Myocyte (in vitro differentiated cells): ENCODE data around the gene FNIP1. TPM values are rescaled to one million over a fixed set of nuclear protein-coding genes. Genes with fewer than 3 reads are reported as not detected.
A peak's percentile ranks its signal among the peaks of the same experiment; 100 is the strongest.
"Not testable (repeated sequence)": the region's sequence is repeated elsewhere in the genome, so short reads cannot be mapped to it uniquely, and the experiment has no call there.

Experiments
- DNase-seq: peaks from one replicate; pipeline ENCODE4 v3.0.0-alpha.2; 2012; ENCODE audit warnings: low read depth
- total RNA-seq: library from RNA; depleted of rRNA; stranded (reverse); fragments of >200 nt; gene quantifications from 2 replicates; pipeline ENCODE4 v1.2.3, GENCODE V29; 2014

FNIP1 gene
- total RNA-seq, 1 donor from 2014 or later = 77.2 TPM

DNA sequence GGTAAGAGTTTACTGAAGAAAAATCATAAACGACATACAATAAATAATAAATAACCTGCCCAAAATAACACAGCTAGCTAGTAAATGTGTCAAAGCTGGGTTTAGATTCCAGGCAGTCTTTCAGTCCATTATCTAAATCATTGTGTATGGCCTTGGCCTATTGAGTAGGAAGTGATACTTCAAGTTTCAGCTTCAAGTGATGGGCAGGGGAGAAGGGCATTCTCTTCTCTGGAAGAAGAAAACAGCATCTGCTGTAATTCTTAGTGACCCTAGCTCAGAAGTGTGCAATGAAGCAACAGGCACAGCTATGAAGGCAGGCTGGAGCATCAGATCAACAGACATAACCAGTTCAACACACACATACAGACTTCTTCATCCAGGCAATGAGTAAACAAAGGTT lies 42.5 kb downstream of the FNIP1 start:
- DNase-seq = no peak

DNA sequence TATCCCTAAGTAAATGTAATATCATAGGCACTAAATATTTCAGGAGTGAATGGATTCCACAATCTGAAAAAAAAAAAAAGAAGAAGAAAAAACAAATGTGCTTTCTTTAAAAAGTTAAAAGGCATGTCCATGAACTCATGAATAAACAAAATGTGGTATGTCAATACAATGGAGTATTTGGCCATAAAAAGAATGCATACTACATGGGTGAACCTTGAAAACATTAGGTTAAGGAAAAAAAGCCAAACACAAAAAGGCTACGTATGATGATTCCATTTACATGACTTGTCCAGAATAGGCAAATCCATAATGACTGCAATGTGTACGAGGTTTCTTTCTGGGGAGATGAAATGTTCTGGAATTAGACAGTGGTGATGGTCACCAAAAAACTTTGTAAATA lies 45.3 kb downstream of the FNIP1 start:
- no peak for DNase-seq

DNA sequence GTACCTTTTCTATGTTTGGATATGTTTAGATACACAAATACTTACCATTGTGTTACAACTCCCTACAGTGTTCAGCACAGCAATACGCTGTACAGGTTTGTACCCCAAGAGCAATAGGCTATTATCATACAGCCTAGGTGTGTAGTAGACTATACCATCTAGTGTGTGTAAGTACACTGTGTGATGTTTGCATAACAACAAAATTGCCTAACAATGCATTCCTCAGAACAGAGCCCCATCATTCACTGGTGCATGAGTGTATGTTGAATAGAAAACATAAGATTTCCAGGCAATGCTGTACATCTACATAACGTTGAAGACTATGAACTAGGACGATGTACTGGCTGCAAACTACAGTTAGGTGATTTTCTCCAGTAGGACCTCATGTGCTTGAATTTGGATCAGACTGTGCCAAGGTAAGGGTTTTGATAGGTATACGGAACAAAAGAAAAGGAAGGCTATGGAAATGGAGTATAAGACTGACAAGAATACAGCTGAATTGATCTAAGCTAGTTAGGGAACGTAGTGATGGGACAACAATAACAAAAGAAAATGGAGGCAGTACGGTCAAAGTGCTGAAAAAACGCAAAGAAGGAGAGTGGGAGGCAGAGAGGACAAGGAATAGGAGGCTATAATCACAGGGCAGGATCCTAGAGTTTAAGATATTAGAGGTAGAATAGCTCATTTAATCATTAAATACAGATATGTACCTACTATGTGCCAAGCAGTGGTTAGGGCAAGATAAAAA lies 46.9 kb downstream of the FNIP1 start:
- no peak for DNase-seq

DNA sequence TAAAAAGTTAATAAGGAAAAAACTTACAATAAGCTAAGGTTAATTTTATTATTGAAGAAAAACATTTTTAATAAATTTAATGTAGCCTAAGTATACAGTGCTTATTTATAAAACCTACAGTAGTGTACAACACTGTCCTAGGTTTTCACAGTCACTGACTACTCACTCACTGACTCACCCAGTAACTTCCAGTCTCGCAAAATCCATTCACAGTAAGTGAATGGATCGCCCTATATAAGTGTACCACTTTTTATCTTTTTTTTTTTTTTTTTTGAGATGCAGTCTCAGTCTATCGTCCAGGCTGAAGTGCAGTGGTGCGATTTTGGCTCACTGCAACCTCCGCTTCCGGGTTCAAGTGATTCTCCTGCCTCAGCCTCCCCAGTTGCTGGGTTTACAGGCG lies 47.7 kb downstream of the FNIP1 start:
- DNase-seq = no peak

DNA sequence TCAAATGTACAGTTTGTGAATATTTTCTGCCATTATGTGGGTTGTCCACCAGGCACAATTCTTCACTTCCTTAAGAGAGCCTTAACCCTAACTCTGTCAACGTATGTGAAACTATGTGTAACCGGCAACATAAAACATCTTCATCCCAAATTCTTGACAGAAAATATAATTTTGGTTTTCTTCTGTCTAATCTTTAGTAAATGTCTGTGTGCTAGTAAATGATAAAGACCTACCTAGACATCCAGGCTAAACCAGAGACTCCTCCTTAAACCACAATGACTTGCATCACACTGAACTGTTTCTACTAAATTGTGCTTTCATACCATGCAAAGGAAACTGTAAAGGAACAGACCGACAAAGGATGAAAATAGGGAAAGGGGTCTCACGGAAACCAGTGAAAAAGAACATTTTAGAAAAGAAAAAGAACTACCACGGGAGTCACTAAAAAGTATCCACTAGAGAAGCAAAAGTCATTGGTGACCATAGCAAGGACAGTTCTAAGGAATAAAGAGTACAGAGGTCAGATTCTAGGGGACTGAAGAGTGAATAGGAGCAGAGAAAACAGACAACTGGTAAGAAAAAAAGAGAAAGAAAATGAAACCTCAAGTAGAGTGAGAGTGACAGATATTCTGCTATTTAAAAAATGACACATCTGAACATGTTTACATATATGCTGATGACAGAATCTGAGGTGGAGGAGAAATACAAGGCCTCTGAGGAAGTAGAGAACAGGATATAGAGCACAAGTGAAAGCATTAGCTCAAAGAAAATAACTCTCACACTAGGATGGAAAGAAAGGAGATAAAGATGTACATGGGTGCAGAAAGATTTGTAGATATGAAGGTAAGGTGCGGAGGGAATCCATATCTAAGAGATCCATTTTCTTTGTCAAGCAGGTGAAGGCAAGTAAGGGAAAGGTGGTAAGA lies 49.4 kb downstream of the FNIP1 start:
- no peak for DNase-seq

DNA sequence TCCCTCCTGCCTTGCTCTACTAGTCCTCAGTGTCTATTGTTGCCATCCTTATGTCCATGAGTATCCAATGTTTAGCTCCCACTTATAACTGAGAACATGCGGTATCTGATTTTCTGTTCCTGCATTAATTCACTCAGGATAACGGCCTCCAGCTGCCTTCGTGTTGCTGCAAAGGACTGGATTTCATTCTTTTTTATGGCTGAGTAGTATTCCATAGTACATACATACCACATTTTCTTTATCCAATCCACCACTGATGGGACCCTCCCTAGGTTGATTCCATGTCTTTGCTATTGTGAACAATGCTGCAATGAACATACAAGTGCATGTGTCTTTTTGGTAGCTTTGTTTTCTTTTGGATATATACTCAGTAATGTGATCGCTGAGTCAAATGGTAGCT lies 50.4 kb downstream of the FNIP1 start:
- no peak for DNase-seq

DNA sequence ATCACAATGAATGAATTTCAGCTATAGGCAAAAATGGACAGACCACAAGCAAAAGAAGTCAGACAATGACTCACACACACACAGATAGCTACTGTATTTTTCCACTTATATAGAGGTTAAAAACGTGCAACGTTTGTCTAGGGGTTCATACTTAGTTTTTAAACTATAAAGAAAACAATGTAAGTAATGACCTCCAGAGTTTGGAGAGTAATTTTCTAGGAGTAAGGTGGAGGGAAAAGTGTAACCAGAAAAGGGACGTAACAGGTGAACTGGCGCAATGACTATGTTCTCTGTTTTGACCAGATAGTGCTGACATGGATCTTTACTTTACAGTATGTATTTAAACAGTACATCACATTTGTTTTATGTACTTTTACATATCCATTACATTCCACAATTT lies 51.1 kb downstream of the FNIP1 start:
- DNase-seq = no peak

DNA sequence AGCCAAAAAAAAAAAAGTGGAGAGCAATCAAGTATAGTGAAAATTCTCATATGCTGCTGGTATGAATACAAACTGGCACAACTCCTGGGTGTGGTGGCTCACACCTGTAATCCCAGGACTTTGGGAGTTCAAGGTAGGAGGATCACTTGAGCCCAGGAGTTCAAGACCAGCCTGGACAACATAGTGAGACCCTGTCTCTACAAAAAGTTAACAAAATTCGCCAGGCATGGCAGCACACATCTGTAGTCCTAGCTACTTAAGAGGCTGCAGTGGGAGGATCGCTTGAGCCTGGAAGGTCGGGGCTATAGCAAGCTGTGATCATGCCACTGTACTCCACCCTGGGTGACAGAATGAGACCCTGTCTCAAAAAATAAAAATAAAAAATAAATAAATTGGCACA lies 51.7 kb downstream of the FNIP1 start:
- no peak for DNase-seq

DNA sequence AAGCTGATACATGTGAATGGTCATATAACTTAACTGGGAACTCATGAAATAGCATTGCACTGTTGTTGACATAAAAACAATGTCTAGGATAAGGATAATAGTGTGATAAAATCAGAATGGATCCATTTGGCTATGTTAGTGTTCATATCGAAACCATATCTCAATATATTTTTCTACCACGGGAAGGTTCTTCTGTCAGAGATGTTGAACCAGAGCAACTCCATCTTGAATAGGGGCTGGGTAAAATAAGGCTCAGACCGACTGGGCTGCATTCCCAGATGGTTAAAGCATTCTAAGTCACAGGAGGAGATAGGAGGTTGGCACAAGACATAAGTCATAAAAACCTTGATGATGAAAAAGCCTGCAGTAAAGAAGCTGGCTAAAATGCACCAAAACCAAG lies 56.3 kb downstream of the FNIP1 start:
- DNase-seq = no peak

DNA sequence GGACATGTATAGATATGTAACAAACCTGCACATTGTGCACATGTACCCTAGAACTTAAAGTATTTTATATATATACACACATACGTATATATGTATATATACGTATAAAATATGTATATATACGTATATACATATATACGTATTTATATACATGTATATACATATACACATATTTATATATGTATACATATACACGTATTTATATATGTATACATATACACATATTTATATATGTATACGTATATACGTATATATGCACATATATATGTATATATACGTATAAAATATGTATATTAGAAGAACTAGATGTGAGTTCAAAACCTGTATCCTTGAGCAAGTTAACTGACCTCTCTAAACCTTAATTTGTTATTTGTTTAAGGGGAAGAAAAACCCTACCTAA lies 61.4 kb downstream of the FNIP1 start:
- no peak for DNase-seq

DNA sequence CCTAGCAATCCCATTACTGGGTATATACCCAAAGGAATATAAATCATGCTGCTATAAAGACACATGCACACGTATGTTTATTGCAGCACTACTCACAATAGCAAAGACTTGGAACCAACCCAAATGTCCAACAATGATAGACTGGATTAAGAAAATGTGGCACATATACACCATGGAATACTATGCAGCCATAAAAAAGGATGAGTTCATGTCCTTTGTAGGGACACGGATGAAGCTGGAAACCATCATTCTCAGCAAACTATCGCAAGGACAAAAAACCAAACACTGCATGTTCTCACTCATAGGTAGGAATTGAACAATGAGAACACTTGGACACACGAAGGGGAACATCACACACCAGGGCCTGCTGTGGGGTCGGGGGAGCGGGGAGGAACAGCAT lies 61.9 kb downstream of the FNIP1 start:
- DNase-seq = not testable (repeated sequence)

DNA sequence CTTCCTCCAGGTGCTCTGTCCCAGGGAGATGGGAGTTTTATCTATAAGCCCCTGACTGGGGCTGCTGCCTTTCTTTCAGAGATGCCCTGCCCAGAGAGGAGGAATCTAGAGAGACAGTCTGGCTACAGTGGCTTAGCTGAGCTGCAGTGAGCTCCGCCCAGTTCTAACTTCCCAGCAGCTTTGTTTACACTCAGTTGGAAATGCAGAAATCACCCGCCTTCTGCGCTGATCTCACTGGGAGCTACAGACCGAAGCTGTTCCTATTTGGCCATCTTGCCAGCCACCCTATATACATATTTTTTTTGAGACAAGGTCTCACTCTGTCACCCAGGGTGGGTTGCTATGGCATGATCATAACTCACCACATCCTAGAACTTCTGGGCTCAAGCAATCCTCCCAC lies 67.5 kb downstream of the FNIP1 start:
- DNase-seq = not testable (repeated sequence)

DNA sequence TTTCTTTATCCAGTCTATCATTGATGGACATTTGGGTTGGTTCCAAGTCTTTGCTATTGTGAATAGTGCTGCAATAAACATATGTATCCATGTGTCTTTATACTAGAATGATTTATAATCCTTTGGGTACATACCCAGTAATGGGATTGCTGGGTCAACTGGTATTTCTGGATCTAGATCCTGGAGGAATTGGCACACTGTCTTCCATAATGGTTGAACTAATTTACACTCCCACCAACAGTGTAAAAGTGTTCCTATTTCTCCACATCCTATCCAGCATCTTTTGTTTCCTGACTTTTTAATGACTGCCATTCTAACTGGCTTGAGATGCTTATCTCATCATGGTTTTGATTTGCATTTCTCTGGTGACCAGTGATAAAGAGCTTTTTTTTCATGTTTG lies 72.7 kb downstream of the FNIP1 start:
- DNase-seq = not testable (repeated sequence)

DNA sequence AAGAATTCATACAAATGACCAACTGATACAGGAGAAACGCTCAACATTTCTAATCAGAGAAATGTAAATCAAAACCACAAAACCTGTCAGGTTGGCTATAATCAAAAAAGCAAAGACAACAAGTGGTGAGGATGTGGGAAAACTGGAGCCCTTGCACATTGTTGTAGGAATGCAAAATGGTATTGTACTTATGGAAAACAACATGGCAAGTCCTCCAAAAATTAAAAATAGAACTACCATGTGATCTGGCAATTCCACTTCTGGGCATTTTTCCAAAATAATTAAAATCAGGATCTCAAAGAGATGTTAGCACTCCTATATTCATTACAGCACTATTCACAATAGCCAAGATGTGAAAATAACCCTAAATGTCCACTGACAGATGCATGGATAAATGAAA lies 76.1 kb downstream of the FNIP1 start:
- DNase-seq = peak; percentile 16

DNA sequence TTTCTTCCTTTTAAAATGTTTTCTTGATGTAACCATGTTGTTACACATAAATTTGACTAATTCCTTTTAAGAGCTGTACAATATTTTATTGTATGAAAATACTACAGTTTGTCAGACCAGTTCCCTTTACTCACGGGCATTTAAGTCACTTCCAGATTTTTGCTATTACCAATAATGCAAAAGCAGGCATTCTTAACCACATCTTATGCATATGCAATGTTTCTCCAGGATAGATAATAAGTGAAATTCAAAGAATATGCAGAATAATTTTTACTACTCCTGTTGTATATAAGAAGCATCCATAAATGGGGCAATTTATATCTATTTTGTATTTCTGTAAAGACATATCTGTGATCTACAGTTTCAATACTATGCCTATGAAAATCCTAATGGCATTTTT lies 77.3 kb downstream of the FNIP1 start:
- no peak for DNase-seq

DNA sequence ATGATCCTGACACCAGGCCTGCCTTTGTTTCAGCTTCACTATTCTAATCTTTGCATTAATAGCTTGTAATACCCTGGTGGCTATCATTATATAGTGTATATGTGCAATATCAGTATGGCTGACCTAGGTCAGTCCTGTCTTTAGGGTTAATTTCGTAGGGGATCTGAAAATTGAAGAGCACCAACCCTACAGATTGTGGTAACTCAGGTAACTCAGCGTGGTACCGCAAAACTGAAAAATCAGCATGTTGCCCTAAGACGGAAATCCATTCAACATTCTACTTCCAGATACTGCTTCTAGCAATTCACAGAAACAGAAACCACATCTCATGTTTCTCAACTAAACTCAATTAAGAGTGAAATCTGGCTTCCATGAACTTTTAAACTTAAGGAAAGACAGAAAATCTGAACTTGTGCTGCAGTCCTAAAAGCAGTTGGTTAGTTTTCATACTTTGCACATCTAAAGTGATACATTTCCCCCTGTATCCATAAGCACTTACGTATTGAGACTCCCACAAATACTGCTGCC lies 78.3 kb downstream of the FNIP1 start:
- no peak for DNase-seq

DNA sequence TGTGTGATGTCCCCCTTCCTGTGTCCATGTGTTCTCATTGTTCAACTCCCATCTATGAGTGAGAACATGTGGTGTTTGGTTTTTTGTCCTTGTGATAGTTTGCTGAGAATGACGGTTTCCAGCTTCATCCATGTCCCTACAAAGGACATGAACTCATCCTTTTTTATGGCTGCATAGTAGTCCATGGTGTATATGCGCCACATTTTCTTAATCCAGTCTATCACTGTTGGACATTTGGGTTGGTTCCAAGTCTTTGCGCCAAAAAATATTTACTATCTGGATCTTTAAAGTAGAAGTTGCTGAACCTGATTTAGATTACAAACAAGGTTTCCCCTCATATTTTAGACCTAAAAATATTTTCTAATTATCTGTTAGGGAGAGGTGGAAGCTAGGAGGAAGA lies 79.7 kb downstream of the FNIP1 start:
- DNase-seq = not testable (repeated sequence)

DNA sequence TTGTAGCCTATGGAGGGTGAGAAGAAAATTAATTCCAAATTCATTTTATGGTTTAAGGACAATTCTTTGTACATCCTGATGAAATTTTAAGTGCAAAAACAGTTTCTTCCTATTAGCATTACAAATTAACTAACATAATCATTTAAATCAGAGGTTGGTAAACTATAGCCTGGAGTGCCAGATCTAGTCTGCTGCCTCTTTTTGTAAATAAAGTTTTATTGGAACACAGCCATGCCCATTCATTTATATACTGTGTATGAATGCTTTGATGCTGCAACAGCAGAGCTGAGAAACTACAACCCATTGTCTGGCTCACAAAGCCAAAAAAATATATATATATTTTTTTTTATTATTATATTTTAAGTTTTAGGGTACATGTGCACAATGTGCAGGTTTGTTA lies 80.2 kb downstream of the FNIP1 start:
- DNase-seq = no peak

DNA sequence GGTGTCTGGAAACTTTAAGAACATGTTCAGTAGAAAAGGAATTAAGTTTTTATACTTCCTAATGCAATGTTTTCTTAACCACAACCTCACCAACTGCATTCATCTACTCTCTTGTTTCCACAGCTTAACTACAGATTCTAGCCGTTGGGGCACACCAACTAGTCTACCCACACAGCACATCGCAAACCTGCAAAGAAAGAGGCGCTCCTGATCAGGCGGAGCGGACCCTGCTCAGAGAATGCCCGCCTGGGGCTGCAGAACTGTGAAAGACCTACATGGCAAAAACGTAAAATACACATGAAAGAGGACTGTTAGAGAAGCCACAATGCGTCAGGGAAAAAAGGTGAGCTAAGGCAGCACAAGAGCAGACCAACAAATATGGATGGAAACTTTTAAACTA lies 86.4 kb downstream of the FNIP1 start:
- DNase-seq = no peak

DNA sequence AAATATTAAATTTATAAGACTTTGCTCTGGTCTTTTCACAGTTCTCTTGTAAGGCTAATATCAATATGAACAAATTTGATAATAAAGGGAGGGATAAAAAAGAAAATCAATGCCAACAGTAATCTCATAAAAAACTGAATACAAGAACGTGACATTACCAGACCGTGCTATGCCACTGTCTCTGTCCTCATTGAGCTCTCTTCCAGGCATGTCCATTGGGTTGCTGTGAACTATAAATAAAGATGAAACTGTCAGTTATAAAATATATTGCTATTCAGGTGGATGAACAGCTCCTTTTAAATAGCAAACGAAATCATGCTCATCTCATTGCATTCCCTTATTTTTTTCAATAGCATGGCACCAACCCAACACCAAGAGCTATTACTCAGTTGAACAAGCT lies 87.8 kb downstream of the FNIP1 start:
- peak; percentile 74 for DNase-seq

DNA sequence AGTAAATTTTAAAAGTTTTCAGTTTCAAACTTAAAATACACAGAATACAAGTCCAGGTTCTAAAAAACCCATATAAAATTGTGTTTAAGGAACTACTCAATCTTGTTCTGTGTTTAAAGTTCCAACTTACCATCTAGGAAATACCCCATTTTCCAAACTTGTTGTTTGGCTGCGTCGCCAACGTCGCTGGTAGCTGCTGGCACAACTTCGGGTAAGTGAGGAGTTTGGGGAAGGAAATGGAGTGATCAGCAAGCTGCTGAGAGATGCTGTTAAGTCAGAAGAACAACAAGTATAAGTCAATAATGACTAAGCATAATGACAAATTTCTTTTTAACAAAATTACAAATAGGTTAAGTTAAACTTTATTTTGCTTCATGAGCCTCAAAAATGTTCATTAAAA lies 90.5 kb downstream of the FNIP1 start:
- no peak for DNase-seq

DNA sequence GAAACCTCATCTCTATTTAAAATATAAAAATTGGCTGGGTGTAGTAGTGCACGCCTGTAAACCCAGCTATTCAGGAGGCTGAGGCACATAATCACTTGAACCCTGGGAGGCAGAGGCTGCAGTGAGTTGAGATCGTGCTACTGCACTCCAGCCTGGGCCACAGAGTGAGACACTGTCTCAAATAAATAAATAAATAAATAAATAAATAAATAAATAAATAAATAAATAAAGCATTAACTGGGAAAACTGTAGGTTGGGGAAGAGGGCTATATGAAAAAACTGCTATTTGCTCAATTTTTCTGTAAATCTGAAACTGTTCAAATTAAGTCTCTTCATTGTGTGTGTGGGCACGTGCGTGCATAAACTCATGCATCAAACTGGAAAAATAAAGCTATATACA lies 101.9 kb downstream of the FNIP1 start:
- no peak for DNase-seq
